ENCODE data around the gene GLYATL3.

Gene GLYATL3

DNA sequence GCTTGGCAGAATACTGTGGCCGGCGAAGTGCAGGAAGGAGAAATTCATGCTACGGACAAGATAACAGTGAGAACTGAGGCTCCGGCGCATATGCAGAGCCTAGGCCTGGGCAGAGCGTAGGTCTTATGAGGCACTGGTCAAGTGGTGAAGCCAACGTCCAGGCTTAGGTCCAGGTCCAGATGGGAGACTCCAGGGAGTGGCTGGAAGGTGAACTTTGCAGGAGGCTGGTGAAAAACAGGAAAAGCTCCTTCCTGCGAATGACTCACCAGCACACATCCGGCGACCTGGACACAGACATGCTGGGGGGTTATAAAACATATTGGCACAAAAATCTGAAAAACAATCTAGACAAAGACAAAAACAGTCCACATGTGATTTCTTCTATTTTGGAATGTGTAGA lies 66.1 kb downstream of the GLYATL3 start:
- DNase-seq, result no peak
- intact Hi-C loops (cut with DNase I), result no loop called here

DNA sequence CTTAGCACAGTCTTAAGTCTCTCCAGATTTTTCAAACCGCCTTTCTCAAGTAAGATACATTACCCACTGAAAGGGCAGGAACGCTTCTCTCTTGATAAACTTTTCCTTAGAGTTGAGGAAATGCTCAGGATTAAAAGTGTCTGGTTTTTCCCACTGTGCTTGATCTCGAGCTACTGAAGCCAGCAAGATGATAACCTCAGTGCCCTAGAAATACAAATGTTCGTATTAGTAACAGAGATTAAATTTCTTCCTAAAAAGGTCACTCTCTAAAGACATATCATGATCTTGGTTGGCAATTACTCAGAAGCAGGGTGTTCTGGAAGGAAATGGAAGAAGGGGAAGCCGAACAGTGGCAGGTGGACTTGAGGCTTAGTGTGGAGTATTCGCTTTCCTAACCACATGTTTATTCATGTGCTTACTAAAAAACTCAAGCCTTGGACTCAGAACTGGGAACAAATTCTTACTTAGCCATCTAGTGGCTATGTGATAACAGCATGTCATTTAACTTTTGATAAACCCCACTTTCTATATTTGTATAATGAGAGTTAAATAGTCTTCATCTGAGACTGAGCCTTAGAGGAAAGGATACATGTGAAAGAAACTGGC lies 70.9 kb downstream of the GLYATL3 start:
- intact Hi-C loops (cut with DNase I), result no loop called here
- DNase-seq, result no peak

DNA sequence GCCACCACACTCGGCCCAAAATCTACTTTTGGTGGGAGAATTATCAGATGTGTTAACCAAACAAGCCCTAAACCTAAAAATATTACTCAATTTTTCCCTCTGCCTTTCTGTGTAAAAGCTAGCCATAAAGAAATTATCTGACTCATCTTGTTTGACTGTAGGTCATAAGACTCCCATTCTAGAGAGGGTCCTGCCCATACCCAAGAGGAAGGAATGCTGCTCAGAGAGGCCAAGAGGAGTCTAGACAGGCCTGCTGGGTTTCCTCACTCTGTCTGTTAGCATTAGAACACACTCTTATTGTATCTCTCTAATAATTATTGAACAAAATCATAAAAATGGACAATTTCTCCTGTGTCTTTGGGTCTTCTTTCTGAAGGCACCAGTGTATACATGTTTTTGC lies 76.9 kb downstream of the GLYATL3 start:
- intact Hi-C loops (cut with DNase I), result no loop called here
- DNase-seq, result no peak

All from head of caudate nucleus (tissue), 42 donors.